Thyroid gland (tissue), 4 donors: ENCODE data around the gene VKORC1L1.

ENCODE experiments used
- CTCF ChIP-seq, 6 experiments: fragments of 200-600 bp in 3 of 6; fragments of 450-650 bp in 3 of 6; sonication (generic) in 3 of 6; IDR thresholded peaks; one replicate each; pipeline ENCODE4 v1.5.1; 2016 to 2019; ENCODE audit warnings: antibody characterized with exemption in 6 of 6, mild to moderate bottlenecking in 2 of 6, inconsistent platforms in 1 of 6, moderate library complexity in 1 of 6
- POLR2A ChIP-seq, 2 donors: fragments of 450-650 bp; IDR thresholded peaks; one replicate each; pipeline ENCODE4 v1.6.1; 2017; ENCODE audit warnings: antibody characterized with exemption in 2 of 2, mild to moderate bottlenecking in 2 of 2, moderate library complexity in 1 of 2

DNA sequence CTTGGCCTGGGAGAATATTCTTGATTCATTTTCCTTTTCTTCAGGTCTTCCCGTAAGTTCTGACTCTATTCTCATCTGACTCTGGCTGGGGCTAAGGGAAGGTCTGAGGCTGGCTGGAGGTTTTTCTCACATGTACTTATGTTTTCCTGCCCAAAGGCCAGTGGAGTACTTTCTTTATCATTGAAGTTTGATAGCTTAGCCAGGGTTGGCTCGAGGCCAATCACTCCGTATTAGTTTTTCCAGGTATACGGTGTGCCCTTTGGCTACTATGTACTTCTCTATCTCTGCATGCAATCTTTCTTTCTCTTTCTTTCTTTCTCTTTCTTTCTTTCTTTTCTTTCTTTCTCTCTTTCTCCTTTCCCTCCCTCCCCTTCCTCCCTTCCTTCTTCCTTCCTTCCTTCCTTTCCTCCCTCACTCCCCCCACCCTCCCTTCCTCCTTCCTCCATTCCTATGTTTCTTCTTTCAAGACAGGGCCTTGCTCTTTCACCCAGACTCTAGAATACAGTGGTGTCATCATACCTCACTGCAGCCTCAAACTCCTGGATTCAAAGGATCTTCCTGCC lies 26.8 kb upstream of the VKORC1L1 start:
- TF ChIP-seq CTCF (IDR thresholded peaks at IDR 0.05) (no peak), POLR2A (IDR thresholded peaks at IDR 0.05) (no peak)
